ENCODE data around the gene KIDINS220. TPM values are rescaled to one million over a fixed set of nuclear protein-coding genes. Genes with fewer than 3 reads are reported as not detected.

The KIDINS220 gene
- total and polyA plus RNA-seq, 9 donors = 33.8 to 96.9 (median 66.7) TPM

DNA sequence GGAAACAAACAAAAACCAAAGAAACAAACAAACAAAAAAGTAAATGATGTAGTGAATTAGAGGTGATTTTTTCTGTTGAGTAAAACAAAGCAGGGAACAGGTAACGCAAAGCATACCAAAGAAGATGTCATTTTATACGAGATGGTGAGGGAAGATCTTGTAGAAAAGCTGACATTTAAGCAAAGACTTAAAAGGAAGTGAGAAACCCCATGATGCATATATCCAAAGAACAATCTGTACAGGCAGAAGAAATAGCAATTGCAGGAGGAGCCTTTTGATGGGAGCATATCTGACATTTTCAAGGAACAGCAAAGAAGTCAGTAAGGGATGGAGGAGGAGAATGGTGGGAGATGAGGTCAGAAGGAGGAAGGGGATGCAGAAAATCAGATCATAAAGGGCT, 63.0 kb downstream of the KIDINS220 start:
- Histone ChIP-seq H3K9me3 (no peaks in the 10 kb centered on the region), H3K4me3 (no peak overlapping the region), H3K27ac (no peak overlapping the region), H3K36me3 (no peaks in the 10 kb centered on the region), H3K27me3 (no peaks in the 10 kb centered on the region), H3K4me1 (ENCODE audit: insufficient read depth) (no peaks in the 10 kb centered on the region)
- 94 to 99% (median 95%) methylated on average over 2 of the region's 2 CpGs for WGBS, 3 donors
- intact Hi-C loops (cut with DNase I) = no loop called here
- no peak for DNase-seq
- TF ChIP-seq POLR2A (IDR thresholded peaks at IDR 0.05) (no peak), EP300 (IDR thresholded peaks at IDR 0.05) (no peak)
- TF ChIP-seq, protein P1, sequence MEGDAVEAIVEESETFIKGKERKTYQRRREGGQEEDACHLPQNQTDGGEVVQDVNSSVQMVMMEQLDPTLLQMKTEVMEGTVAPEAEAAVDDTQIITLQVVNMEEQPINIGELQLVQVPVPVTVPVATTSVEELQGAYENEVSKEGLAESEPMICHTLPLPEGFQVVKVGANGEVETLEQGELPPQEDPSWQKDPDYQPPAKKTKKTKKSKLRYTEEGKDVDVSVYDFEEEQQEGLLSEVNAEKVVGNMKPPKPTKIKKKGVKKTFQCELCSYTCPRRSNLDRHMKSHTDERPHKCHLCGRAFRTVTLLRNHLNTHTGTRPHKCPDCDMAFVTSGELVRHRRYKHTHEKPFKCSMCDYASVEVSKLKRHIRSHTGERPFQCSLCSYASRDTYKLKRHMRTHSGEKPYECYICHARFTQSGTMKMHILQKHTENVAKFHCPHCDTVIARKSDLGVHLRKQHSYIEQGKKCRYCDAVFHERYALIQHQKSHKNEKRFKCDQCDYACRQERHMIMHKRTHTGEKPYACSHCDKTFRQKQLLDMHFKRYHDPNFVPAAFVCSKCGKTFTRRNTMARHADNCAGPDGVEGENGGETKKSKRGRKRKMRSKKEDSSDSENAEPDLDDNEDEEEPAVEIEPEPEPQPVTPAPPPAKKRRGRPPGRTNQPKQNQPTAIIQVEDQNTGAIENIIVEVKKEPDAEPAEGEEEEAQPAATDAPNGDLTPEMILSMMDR (IDR thresholded peaks at IDR 0.05) = no peak

DNA sequence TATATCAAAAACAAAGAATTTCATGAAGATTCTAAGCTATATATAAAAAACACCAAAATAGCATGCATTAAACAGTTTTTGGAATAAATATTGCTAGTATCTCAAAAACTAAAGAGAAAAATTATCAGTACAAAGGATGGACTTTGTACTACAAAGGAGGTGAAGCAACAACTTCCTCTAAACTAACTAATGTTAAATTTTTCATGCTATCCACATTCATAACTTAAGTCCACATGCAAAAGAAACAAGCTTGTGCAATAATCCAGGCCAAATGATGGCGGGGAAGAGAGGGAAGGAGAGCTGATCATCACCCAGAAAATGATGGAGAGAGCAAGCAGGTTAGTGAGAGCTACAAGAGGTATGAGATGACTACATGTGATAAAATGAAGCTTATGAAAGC, 70.1 kb downstream of the KIDINS220 start:
- WGBS, 3 donors = 84 to 91% (median 84%) methylated on average over 1 of the region's 1 CpG
- TF ChIP-seq, protein P1 (IDR thresholded peaks at IDR 0.05) = no peak
- TF ChIP-seq EP300 (IDR thresholded peaks at IDR 0.05) (no peak), POLR2A (IDR thresholded peaks at IDR 0.05) (no peak)

DNA sequence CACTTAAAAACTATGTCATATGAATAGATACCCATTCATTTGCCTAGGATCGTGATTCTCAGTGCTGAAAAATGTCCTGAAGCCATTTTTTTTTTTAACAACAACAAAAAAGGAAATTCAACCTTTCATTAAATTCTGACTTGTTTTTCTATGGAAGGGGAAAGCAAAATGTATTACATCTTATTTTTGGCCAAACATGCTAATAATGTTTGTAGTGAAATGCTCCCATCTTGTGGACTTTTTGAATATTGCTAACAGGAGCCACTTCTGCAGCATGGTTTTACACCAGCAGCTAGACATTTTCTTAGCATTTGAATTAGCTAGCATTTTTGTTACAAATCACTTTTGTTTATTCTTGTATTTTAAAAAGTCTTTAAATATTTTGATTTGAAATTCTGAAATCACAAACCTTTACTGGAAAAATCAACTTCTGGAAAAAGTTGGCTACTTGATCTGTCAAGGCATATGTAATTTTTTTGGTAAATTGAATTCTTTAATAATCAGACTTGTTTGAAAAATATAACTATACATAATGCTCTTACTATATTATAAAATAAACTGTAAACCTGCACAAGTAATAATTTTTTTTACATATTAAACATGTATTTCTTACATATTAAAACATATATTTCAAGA, 75.8 kb downstream of the KIDINS220 start:
- Histone ChIP-seq H3K4me3 (no peak overlapping the region), H3K9me3 (peaks cover 0 to 1% of the 10 kb centered on the region in 2 donors), H3K27me3 (no peaks in the 10 kb centered on the region), H3K4me1 (ENCODE audit: insufficient read depth) (no peaks in the 10 kb centered on the region), H3K36me3 (no peaks in the 10 kb centered on the region), H3K27ac (no peak overlapping the region)
- no peak for TF ChIP-seq EP300 (IDR thresholded peaks at IDR 0.05)
- TF ChIP-seq, protein P1 (IDR thresholded peaks at IDR 0.05) = peak in 1 of 3 donors; percentile 22
- 54 to 63% (median 61%) methylated on average over 1 of the region's 1 CpG for WGBS, 3 donors
- DNase-seq = no peak
- intact Hi-C loops (cut with DNase I) = loop anchor here in 1 of 4 donors (10.0 kb wide), 1 partner anchor 1337 kb away; no protein-coding TSS in a partner anchor

More for the DNA sequence above, 70.1 kb downstream of the KIDINS220 start:
- no peak overlapping the region for H3K27ac ChIP-seq
- no peak for DNase-seq
- intact Hi-C loops (cut with DNase I) = loop anchor here in 1 of 4 donors (10.0 kb wide), 1 partner anchor 1343 kb away; no protein-coding TSS in a partner anchor
- no peaks in the 10 kb centered on the region for H3K36me3 ChIP-seq
- no peaks in the 10 kb centered on the region for H3K9me3 ChIP-seq
- no peak overlapping the region for H3K4me3 ChIP-seq
- H3K27me3 ChIP-seq = no peaks in the 10 kb centered on the region
- no peaks in the 10 kb centered on the region for H3K4me1 ChIP-seq (ENCODE audit: insufficient read depth)

DNA sequence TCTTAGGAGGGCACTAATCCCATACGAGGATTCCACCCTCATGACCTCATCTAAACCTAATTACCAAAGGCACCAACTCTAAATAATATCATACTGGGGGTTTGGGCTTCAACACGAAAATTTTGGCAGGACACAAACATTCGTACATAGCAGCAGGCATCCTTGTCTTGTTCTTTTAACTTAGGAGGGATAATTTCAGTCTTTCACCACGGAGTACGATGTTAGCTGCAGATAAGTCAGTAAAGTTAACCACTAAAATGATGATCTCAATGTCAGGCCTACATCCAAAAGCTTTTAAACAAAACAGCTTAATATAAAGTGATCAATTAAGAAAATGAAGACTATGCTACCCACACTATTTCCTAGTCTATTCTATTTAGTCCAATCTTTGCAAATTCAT, 80.7 kb downstream of the KIDINS220 start:
- TF ChIP-seq, protein P1 (IDR thresholded peaks at IDR 0.05) = no peak
- TF ChIP-seq POLR2A (IDR thresholded peaks at IDR 0.05) (no peak), EP300 (IDR thresholded peaks at IDR 0.05) (no peak)
- peaks cover 0 to 6% of the 10 kb centered on the region in 2 donors for H3K9me3 ChIP-seq
- no peaks in the 10 kb centered on the region for H3K27me3 ChIP-seq
- H3K36me3 ChIP-seq = no peaks in the 10 kb centered on the region
- intact Hi-C loops (cut with DNase I) = no loop called here
- H3K4me1 ChIP-seq (ENCODE audit: insufficient read depth) = peaks cover 2% of the 10 kb centered on the region
- no peak for DNase-seq
- WGBS, 3 donors = 93 to 95% (median 94%) methylated on average over 5 of the region's 5 CpGs
- H3K4me3 ChIP-seq = no peak overlapping the region
- H3K27ac ChIP-seq = no peak overlapping the region

Data from ovary (tissue), 9 donors.